Stimulated activated CD8-positive, alpha-beta memory T cell treated with anti-CD3 and anti-CD28 coated beads, Interleukin-15, amount 100 ng/mL, for 48 hours (primary cell): ENCODE measurements around the gene CCDC148.

Source experiments
- DNase-seq, 2 donors: peaks; one replicate each; pipeline ENCODE4 v3.0.0-alpha.2; 2020; ENCODE audit warnings: low read depth in 2 of 2

The CCDC148 gene

DNA sequence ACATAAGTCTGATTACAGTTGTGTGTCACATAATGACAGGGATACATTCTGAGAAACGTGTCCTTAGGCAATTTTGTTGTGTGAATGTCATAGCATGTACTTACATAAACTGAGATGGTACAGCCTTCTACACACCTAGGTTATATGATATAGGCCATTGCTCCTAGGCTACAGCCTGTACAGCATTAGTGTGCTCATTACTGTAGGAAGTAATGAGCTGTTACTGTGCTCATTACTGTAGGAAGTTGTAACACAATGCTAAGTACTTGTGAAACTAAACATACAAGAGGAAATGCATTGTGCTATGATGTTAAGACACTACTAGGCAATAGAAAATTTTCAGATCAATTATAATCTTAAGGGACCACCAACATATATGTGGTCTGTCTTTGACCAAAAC is 282.1 kb downstream of the CCDC148 start:
- DNase-seq, result no peak

DNA sequence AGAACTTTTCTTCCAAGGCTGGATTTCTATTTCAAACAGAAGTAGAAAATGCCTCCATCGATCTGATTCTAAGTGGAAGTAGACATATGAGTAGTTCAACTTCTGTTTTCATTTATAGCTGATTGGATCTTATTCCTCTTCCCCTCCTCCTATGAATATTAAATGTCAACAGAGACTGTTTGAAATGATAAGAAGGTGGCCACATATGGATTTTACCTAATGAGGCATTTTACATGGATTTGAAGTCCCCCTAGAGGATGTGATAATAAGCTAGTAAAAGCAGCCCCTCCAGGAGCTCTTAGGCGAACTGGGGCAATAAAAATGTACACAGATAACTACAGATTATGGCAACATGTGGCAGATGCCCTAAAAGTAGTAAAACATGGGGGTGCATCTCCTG is 283.8 kb downstream of the CCDC148 start:
- DNase-seq, result no peak

DNA sequence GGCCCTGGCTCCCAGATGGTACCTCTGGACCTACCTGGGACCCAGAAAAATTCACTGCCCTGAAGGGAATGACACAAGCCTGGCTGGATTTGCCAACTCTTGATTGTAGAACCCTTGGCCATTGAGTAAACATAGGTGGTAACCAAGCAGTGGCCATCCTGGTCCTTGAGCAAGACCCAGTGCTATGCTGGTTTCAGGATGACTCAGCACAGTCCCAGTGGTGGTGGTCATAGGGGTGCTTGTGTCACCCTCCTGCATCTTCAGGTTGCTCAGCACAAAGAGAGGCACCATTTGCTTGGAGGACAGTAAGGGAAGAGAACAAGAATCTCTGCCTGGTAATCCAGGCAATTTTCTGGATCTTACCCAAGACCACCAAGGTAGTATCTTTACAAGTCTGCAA is 302.0 kb downstream of the CCDC148 start:
- no peak for DNase-seq

DNA sequence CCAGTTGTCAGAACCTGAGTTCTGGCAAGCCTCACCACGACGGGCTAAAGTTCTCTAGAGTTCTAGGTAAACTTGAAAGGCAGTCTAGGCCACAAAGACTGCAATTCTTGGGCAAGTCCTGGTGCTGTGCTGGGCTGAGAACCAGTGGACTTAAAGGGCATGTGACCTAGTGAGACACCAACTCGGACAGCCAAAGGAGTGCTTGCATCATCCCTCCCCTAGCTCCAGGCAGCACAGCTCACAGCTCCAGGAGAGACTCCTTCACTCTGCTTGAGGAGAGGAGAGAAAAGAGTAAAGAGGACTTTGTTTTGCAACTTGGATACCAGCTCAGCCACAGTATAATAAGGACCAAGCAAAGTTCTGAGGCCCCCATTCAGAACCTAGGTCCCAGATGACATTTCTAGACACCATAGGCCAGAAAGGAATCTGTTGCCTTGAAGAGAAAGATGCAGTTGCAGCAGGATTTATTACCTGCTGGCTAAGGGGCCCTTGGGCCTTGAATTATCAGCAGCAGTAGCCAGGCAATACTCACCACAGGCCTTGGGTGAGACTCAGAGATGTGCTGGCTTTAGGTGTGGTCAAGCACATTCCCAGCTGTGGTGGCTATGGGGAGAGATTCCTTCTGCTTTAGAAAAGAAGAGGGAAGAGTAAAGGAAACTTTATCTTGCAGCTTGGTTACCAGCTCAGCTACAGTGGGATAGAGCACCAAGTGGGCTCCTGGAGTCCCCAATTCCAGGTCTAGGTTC is 303.1 kb downstream of the CCDC148 start:
- no peak for DNase-seq

GRCh38 chr2:158144914-158145625 is 311.5 kb downstream of the CCDC148 start:
- DNase-seq, result no peak

DNA sequence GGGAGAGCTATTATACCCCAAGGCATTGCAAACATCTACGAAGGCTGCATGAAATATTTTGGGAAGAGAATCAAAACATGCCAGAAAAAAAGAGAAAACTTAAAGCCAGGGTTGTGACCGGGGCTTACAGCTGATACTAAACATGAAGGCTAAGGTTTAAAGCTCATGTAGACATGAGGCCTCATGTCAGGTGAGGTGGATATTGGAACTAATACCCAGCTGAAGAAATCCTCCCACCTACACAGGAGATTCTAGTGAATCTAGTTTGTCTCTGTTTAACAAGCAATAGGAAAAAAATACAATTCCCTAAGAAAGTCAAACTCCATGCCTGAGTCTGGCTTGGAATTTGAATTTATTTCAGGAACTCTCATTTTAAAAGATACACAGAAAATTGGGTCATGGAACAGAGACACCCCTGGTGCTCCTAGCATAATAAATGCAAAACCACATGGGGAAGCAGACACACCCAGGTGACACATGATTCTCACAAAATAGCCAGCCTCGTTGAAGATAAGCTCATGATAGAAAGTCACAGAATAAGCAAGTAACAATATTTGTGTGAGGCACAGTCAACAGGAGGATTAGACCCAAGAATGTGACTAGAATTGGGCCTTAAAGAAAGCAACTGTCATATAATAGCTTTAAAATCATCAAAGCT is 312.7 kb downstream of the CCDC148 start:
- no peak for DNase-seq

- DNase-seq, result no peak
These were observed 313.8 kb downstream of the CCDC148 start for GRCh38 chr2:158142568-158143332.

GRCh38 chr2:158142165-158142564 is 314.4 kb downstream of the CCDC148 start:
- no peak for DNase-seq

- DNase-seq, result no peak
These were observed 316.4 kb downstream of the CCDC148 start for GRCh38 chr2:158140201-158140600.

- DNase-seq, result no peak
These were observed 318.3 kb downstream of the CCDC148 start for GRCh38 chr2:158138255-158138654.

DNA sequence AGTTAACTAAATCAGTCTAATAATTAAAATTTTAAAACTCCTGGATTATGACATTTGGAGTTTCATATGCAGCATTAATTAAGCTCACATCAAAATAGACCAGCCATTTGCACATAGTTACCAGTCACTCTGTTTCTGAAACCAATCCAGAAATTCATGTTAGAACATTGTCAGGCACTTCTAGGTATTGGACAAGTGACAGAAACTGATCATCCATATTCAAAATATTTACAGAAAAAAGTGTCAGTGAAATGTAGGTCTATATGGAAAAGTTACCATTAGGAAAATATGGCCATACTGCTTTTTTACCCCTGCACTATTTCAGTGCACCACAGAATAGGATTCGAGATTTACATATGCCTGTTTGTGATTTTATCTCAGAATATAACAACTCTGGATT is 321.5 kb downstream of the CCDC148 start:
- no peak for DNase-seq

DNA sequence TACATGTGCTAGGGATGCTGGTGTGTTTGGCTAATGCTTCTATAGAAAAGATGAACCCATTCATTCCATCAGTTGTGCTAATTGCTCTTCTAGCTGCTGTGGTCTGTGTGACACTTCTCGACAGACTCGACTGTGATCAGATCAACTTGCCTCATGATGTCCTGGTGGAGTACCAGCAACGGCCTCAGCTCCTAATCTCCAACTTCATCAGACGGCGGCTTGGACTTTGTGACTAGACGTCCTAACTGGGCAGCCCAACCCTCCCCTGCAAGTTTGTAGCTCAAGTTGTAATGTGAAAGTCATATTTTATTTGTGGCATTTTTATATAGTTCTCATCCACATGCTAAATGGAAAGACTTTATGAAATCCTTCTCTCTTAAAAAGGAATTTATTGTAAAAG is 321.9 kb downstream of the CCDC148 start:
- no peak for DNase-seq

DNA sequence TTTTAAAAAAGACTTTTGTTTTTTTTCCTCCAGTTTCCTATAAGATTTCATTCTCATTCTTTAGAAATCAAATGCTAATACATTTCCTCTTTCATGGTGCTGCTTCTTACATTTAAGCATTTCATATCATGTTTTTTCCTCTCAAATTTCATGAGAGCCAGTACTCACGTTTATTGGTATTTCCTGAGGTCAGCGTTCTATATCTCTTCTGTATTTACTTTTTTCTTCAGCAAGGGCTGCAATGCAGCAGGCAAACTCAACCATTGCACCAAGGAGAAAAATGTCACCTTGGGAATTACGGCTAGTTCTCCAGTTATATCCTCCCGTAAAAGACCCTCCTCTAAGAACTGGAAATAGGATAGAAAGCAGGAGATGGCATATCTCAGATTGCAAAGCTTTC is 322.5 kb downstream of the CCDC148 start:
- DNase-seq, result no peak

GRCh38 chr2:158131919-158132566 is 324.5 kb downstream of the CCDC148 start:
- no peak for DNase-seq

DNA sequence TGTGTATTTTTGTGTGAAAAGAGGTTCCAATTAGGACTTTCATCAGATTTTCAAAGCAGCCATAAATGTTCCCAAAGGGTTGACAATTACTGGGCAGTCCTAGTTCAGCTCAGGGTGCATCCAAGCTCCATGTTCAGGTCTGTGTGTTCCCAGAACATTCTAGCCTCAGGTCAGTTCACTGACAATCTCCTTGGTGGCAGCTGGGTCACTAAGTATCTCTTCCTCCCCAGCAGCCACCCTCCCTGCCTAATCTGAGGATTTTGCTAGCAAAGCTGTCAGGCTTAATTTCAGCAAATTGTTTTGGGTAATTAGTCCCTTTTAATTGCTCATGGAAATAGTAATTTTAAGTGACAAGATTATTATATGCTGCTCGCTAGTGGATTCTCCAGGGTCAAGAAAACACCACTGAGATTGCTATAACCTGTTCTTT is 325.1 kb downstream of the CCDC148 start:
- no peak for DNase-seq

GRCh38 chr2:158130832-158131473 is 325.6 kb downstream of the CCDC148 start:
- DNase-seq, result no peak

DNA sequence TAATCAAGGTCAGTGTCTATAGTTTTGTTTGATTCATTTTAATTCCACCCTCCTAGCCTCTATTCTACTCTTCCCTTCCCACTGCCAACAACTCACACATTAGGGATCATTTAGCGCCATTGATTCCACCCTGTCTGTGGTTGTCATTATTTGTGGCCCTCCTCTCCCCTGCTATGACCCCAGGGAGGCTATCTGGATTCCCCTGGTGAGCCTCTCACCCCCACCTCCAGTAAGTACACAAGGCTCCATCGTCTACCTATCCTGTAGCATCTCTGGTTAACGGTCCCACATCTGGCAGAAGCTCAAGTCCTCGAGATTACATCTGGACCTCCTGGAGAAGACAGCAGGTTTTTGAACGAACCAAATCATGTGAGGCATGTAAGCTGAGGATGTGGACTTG is 327.5 kb downstream of the CCDC148 start:
- DNase-seq, result no peak

DNA sequence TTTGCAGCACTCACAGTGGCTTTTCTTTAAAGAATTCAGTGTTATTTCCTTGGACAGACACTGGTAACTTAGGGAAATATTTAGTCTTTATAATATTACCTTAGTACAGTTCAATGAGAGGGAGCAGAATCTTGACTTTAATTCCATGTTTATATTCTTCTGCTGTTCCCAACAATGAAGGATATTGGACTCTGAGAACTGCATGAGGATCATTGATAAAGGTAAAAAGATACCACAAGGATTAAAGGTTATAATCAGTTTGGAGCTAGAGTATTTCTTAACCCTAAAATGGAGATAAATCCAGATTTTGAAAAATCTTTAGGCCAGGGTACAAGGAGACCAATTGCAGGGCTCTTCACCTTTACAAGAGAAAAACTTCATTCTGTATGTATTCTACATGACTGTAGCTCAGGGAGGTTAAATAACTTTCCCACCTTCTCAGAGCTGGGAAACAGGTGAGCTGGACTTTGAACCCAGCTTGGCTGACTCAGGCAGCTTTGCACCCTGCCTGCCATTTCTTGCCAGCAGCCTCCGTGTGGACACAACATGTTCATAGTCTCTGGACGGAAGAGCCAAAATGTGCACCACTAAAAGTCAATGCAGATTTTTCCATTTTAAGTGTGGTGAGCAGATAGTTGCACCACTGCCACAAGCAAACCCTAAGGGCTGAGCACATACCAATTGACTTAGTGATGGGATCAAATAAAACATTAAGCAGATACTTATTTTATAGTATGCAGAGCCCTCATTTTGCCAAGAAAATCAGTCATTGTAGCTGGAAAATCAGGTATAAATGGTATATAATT is 328.2 kb downstream of the CCDC148 start:
- no peak for DNase-seq

DNA sequence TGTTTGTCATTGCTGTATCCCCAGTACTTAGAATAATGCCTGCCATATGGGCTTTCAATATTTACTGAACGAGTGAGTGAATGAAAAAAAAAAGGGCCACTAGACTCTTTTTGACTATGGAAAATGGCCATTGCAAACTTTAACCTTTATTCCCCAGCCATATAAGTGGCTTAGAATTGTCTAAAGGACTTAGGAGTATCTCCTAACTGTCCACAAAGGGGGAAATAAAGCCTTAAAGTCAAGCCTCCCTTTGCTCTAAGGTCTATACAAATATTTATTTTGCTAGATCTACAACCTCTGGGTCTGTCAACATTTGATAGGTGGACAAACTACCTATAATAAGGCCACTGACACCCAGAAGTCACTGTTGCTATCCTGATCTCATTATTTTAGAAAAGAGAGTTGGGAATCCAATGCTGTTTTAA is 329.2 kb downstream of the CCDC148 start:
- no peak for DNase-seq
